CD14-positive monocyte (primary cell): Measurements from ENCODE around the gene TMEM129. TPM values are rescaled to one million over a fixed set of nuclear protein-coding genes. Genes with fewer than 3 reads are reported as not detected.

ENCODE experiments used
- DNase-seq, 3 donors: peaks; one replicate each; pipeline ENCODE4 v3.0.0-alpha.2; 2011 to 2022
- H2AFZ ChIP-seq: 2 replicates; pipeline ENCODE4 v1.6.0; 2012; ENCODE audit warnings: mild to moderate bottlenecking, low read depth, low read length, inconsistent platforms; ENCODE audit not compliant: insufficient read depth, poor library complexity, severe bottlenecking
- H3K27ac ChIP-seq, 2 donors: 1 replicate in 1 of 2; 2 replicates in 1 of 2; pipeline ENCODE4 v1.5.1; 2012 to 2013; ENCODE audit warnings: low read length in 2 of 2, control low read depth in 1 of 2, inconsistent platforms in 1 of 2, low read depth in 1 of 2, mild to moderate bottlenecking in 1 of 2
- H3K27me3 ChIP-seq, 2 donors: one replicate each; pipeline versions ENCODE4 v1.6.0 to v1.6.1; 2011 to 2013; ENCODE audit warnings: low read length in 2 of 2; ENCODE audit not compliant: control insufficient read depth in 2 of 2, insufficient read depth in 2 of 2
- H3K36me3 ChIP-seq, 2 donors: replicated peaks in 1 of 2; 1 replicate in 1 of 2; 2 replicates in 1 of 2; pipeline versions ENCODE4 v1.5.1 to v1.6.1; 2012 to 2013; ENCODE audit warnings: low read length in 2 of 2, control low read depth in 1 of 2, inconsistent platforms in 1 of 2, mild to moderate bottlenecking in 1 of 2; ENCODE audit not compliant: insufficient read depth in 2 of 2, control insufficient read depth in 1 of 2
- H3K4me1 ChIP-seq, 2 donors: 1 replicate in 1 of 2; 2 replicates in 1 of 2; pipeline versions ENCODE4 v1.5.1 to v1.6.1; 2012 to 2013; ENCODE audit warnings: low read length in 2 of 2, control low read depth in 1 of 2, inconsistent platforms in 1 of 2, mild to moderate bottlenecking in 1 of 2, moderate library complexity in 1 of 2; ENCODE audit not compliant: insufficient read depth in 2 of 2, control insufficient read depth in 1 of 2
- H3K4me2 ChIP-seq: replicated peaks from 2 replicates; pipeline ENCODE3; 2012; ENCODE audit warnings: low read length, moderate library complexity, mild to moderate bottlenecking; ENCODE audit not compliant: poor library complexity, severe bottlenecking; ENCODE audit errors: extremely low read depth
- H3K4me3 ChIP-seq, 3 experiments: fragments of 200-600 bp in 1 of 3; sonication (generic) in 1 of 3; replicated peaks in 1 of 3; 1 replicate in 2 of 3; 2 replicates in 1 of 3; pipeline ENCODE4 v1.5.1; 2011 to 2013; ENCODE audit warnings: low read length in 3 of 3, mild to moderate bottlenecking in 3 of 3, control low read depth in 2 of 3, low read depth in 2 of 3, inconsistent platforms in 1 of 3, moderate library complexity in 1 of 3
- H3K79me2 ChIP-seq: 2 replicates; pipeline ENCODE4 v1.6.0; 2012; ENCODE audit warnings: mild to moderate bottlenecking, control low read depth, inconsistent platforms, low read length, moderate library complexity; ENCODE audit not compliant: insufficient read depth
- H3K9ac ChIP-seq: 2 replicates; pipeline ENCODE4 v1.6.0; 2017; ENCODE audit warnings: low read length, mild to moderate bottlenecking; ENCODE audit not compliant: insufficient read depth, poor library complexity, severe bottlenecking
- H3K9me3 ChIP-seq, 2 donors: replicated peaks in 1 of 2; 1 replicate in 1 of 2; 2 replicates in 1 of 2; pipeline versions ENCODE4 v1.5.1 to v1.6.1; 2012 to 2013; ENCODE audit warnings: low read length in 2 of 2, control low read depth in 1 of 2; ENCODE audit not compliant: control insufficient read depth in 1 of 2, insufficient read depth in 1 of 2
- H4K20me1 ChIP-seq: 2 replicates; pipeline ENCODE4 v1.6.0; 2012; ENCODE audit warnings: mild to moderate bottlenecking, low read length, control low read depth, moderate library complexity; ENCODE audit not compliant: insufficient read depth
- H3K27ac Mint-ChIP-seq, 7 donors: one replicate each; pipeline ENCODE4 v1.8.0; 2020; ENCODE audit warnings: mild to moderate bottlenecking in 7 of 7, mixed read lengths in 7 of 7, moderate library complexity in 6 of 7, inconsistent platforms in 2 of 7
- H3K27me3 Mint-ChIP-seq, 3 donors: one replicate each; pipeline ENCODE4 v1.8.0; 2021 to 2022; ENCODE audit warnings: low read depth in 3 of 3, mild to moderate bottlenecking in 3 of 3, mixed read lengths in 3 of 3, moderate library complexity in 3 of 3, inconsistent platforms in 1 of 3
- H3K36me3 Mint-ChIP-seq, 2 donors: one replicate each; pipeline ENCODE4 v1.8.0; 2020; ENCODE audit warnings: mixed read lengths in 2 of 2, inconsistent platforms in 1 of 2, mild to moderate bottlenecking in 1 of 2
- H3K4me1 Mint-ChIP-seq: one replicate; pipeline ENCODE4 v1.8.0; 2020; ENCODE audit warnings: mild to moderate bottlenecking, mixed read lengths
- H3K4me3 Mint-ChIP-seq, 2 donors: one replicate each; pipeline ENCODE4 v1.8.0; 2020; ENCODE audit warnings: mild to moderate bottlenecking in 2 of 2, mixed read lengths in 2 of 2, moderate library complexity in 1 of 2
- H3K9me3 Mint-ChIP-seq, 7 donors: one replicate each; pipeline ENCODE4 v1.8.0; 2020 to 2022; ENCODE audit warnings: mixed read lengths in 7 of 7, mild to moderate bottlenecking in 6 of 7, moderate library complexity in 6 of 7, inconsistent platforms in 2 of 7
- WGBS: methylation state at CpG from one replicate; pipeline ENCODE4 v1.1.5; 2013; ENCODE audit warnings: missing lambda C conversion rate; ENCODE audit not compliant: insufficient coverage; 5-methylcytosine and 5-hydroxymethylcytosine counted together
- intact Hi-C, 2 donors: fragments of 100-400 bp; cut with micrococcal nuclease; formaldehyde crosslinking; loops; one replicate each; pipeline versions ENCODE4 v1.15.0 to v1.15.1; 2023
- polyA plus RNA-seq, 3 donors: library from polyadenylated mRNA; depleted of rRNA in 1 of 3; unstranded in 2 of 3; stranded (reverse) in 1 of 3; fragments of 300-500 nt in 2 of 3; fragments of >200 nt in 1 of 3; fragmentation: Illumina TruSeq in 2 of 3; gene quantifications; 1 replicate in 2 of 3; 2 replicates in 1 of 3; pipeline ENCODE4 v1.2.3, GENCODE V29; 2012 to 2021
- TF ChIP-seq, protein P1 (sequence below): fragments of 200-600 bp; IDR thresholded peaks from one replicate; pipeline ENCODE4 v1.8.0; 2022; ENCODE audit warnings: antibody characterized with exemption, mild to moderate bottlenecking

Gene TMEM129
- polyA plus RNA-seq, 3 donors = 22.4 to 40.2 (median 24.1) TPM

DNA sequence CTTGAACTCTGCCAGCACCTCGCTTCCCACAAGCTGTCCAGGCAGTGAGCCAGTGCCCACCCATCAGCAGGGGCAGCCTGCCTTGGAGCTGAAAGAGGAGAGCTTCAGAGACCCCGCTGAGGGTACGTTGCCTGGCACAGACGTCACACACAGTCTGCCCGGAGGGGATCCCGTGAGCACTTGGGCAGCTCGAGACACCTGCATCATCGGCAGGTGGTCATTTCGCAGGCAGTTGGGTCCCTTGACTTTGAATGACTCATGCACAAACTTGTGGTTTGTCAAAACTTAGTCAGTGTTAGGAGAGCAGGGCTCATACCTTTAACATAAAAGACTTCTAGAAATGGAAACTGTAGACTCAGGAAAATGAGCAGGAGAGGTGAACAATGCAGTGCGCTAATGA lies 10.1 kb upstream of the TMEM129 start:
- no peak overlapping the region for H2AFZ ChIP-seq
- H3K4me1 ChIP-seq = peaks cover 35 to 40% of the 10 kb centered on the region in 2 donors
- peaks cover 0 to 8% of the 10 kb centered on the region in 2 donors for H3K9me3 ChIP-seq
- H3K27ac ChIP-seq = peak overlapping the region in 1 of 2 donors; percentile 38
- H3K27ac Mint-ChIP-seq = peak overlapping the region in 1 of 7 donors; percentile 22
- peaks cover 74 to 86% of the 10 kb centered on the region in 2 donors for H3K36me3 Mint-ChIP-seq
- no peaks in the 10 kb centered on the region for H3K27me3 ChIP-seq
- peaks cover 93% of the 10 kb centered on the region for H3K79me2 ChIP-seq
- intact Hi-C loops = no loop called here
- no peak overlapping the region for H3K4me3 ChIP-seq
- peaks cover 0 to 22% (median 6%) of the 10 kb centered on the region in 7 donors for H3K9me3 Mint-ChIP-seq
- H3K9ac ChIP-seq = no peak overlapping the region
- no peak overlapping the region for H3K4me3 Mint-ChIP-seq
- peaks cover 70% of the 10 kb centered on the region for H4K20me1 ChIP-seq
- TF ChIP-seq, protein P1, sequence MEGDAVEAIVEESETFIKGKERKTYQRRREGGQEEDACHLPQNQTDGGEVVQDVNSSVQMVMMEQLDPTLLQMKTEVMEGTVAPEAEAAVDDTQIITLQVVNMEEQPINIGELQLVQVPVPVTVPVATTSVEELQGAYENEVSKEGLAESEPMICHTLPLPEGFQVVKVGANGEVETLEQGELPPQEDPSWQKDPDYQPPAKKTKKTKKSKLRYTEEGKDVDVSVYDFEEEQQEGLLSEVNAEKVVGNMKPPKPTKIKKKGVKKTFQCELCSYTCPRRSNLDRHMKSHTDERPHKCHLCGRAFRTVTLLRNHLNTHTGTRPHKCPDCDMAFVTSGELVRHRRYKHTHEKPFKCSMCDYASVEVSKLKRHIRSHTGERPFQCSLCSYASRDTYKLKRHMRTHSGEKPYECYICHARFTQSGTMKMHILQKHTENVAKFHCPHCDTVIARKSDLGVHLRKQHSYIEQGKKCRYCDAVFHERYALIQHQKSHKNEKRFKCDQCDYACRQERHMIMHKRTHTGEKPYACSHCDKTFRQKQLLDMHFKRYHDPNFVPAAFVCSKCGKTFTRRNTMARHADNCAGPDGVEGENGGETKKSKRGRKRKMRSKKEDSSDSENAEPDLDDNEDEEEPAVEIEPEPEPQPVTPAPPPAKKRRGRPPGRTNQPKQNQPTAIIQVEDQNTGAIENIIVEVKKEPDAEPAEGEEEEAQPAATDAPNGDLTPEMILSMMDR = no peak
- 98% methylated on average over 8 of the region's 10 CpGs for WGBS
- H3K36me3 ChIP-seq = peaks cover 76 to 82% of the 10 kb centered on the region in 2 donors
- H3K4me2 ChIP-seq = no peak overlapping the region
- no peak for DNase-seq
- peaks cover 38% of the 10 kb centered on the region for H3K4me1 Mint-ChIP-seq
- peaks cover 0 to 2% (median 0%) of the 10 kb centered on the region in 3 donors for H3K27me3 Mint-ChIP-seq

DNA sequence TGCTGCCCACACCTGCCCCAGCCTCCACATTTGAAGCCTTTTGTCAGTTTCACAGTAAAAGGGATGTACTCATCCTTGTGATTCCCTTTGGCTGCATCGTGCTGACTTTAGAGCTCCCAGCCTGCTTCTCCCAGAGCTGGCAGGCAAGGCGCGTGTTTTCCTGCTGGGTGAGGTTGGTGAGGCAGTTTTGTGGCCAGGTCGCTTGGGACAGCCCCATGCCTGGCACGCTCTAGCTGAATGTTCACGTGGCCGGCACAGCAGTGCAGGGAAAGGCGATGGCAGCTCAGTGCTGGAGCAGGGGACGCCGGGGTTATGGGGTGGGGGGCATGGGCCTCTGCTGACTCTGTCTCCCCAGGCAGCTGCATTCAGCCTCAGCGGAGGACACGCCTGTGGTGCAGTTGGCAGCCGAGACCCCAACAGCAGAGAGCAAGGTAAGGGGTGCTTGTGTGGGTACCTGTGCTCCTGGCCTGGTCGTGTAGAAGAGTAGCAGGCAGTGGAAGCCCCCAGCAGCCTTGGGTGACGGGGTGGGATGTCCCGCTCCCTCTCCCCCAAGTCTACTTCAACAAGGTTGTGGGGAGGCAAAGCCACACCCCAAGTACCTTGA lies 9.5 kb upstream of the TMEM129 start:
- 94% methylated on average over 9 of the region's 16 CpGs for WGBS
- peak overlapping the region in 1 of 2 donors; percentile 38 for H3K27ac ChIP-seq
- H3K4me3 ChIP-seq = no peak overlapping the region
- no peak overlapping the region for H3K4me2 ChIP-seq
- DNase-seq = no peak
- peaks cover 71 to 86% of the 10 kb centered on the region in 2 donors for H3K36me3 Mint-ChIP-seq
- H3K79me2 ChIP-seq = peaks cover 94% of the 10 kb centered on the region
- H3K4me1 ChIP-seq = peaks cover 41 to 45% of the 10 kb centered on the region in 2 donors
- H3K9me3 ChIP-seq = peaks cover 0 to 3% of the 10 kb centered on the region in 2 donors
- H2AFZ ChIP-seq = no peak overlapping the region
- peaks cover 0 to 2% (median 0%) of the 10 kb centered on the region in 3 donors for H3K27me3 Mint-ChIP-seq
- intact Hi-C loops = no loop called here
- H3K4me1 Mint-ChIP-seq = peaks cover 43% of the 10 kb centered on the region
- H3K9me3 Mint-ChIP-seq = peaks cover 0 to 20% (median 6%) of the 10 kb centered on the region in 7 donors
- H3K36me3 ChIP-seq = peaks cover 71 to 77% of the 10 kb centered on the region in 2 donors
- H3K27ac Mint-ChIP-seq = peak overlapping the region in 4 of 7 donors; percentile 21 to 50 (median 40)
- no peak overlapping the region for H3K4me3 Mint-ChIP-seq
- H4K20me1 ChIP-seq = peaks cover 67% of the 10 kb centered on the region
- H3K27me3 ChIP-seq = no peaks in the 10 kb centered on the region
- H3K9ac ChIP-seq = no peak overlapping the region
- TF ChIP-seq, protein P1 = no peak
